ENCODE results near the gene KHSRP. TPM values are rescaled to one million over a fixed set of nuclear protein-coding genes. Genes with fewer than 3 reads are reported as not detected.
A peak's percentile ranks its signal among the peaks of the same experiment; 100 is the strongest.

KHSRP gene
- total RNA-seq, 3 donors from 2014 or later, result 513 to 596 (median 530) TPM

DNA sequence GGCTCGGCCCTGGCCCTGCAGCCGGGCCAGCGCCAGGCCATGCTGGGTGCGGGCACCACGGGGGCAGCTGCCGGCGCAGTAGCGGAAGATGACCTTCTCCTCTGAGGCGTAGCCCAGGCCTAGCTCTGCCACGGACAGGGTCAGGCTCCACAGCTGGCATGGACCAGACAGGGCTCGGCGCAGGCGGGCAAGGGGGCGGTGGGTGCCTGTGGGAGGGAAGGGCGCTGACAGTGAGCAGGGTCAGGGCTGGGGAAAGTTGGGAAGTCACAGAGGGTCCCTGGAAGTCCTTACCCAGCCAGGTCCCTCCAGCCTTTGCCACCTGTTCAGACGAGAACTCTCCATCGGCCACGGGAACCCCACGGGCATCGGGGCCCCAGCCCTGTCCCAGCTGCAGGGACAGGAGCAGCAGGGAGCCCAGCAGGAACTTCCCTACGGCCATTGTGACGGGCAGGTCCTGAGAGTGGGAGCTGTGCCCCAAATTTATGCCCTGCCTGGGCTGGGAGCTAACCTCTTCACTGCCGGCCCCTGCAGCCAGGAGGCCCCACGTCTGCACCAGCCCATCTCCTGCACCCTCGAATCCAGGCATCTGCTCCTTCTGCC, 49.1 kb downstream of the KHSRP start, which contains the start of gene PSPN:
Gene PSPN (minus strand): TSS at position 523 of the 600 bp plus-strand sequence. CDS start 84 bp downstream, at position 439.
- ATAC-seq (no peak), DNase-seq (no peak)
- H3K36me3 Mint-ChIP-seq (ENCODE audit: insufficient read depth), result peaks cover 10% of the 10 kb centered on the region
- no peaks in the 10 kb centered on the region for H3K27me3 Mint-ChIP-seq (ENCODE audit: low read depth)
- peaks cover 8% of the 10 kb centered on the region for H3K4me1 Mint-ChIP-seq (ENCODE audit: low read depth)
- H3K4me3 Mint-ChIP-seq, result no peak within 1 kb of the TSS
- no peaks in the 10 kb centered on the region for H3K9me3 Mint-ChIP-seq

DNA sequence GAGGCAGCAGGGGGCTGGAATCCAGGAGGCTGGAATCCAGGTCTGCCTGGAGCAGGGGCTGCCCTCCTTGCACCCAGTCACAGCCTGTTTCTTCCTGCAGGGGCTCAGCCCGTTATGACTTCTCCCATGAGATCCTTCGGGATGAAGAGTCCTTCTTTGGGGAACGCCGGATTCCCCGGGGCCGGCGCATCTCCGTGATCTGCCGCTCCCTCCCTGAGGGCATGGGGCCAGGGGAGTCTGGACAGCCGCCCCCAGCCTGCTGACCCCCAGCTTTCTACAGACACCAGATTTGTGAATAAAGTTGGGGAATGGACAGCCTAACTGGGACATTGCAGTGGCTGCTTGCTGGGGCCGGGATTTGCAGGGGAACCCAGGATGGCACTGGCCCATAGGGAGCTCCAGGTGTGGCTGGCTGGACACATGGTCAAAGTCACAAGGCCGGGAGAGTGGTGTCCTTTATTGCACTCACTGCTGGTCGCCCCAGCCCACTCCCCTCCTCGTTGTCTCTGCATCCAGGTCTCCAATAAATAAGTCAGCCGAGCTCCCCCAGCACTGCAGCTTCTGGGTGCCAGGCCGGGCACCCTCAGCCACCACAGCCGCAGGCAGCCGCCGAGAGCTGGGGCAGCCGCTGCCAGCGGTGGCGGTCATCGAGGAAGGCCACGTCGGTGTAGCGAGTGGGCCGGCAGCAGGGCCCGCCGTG, 49.8 kb downstream of the KHSRP start:
- peaks cover 5% of the 10 kb centered on the region for H3K36me3 Mint-ChIP-seq (ENCODE audit: insufficient read depth)

DNA sequence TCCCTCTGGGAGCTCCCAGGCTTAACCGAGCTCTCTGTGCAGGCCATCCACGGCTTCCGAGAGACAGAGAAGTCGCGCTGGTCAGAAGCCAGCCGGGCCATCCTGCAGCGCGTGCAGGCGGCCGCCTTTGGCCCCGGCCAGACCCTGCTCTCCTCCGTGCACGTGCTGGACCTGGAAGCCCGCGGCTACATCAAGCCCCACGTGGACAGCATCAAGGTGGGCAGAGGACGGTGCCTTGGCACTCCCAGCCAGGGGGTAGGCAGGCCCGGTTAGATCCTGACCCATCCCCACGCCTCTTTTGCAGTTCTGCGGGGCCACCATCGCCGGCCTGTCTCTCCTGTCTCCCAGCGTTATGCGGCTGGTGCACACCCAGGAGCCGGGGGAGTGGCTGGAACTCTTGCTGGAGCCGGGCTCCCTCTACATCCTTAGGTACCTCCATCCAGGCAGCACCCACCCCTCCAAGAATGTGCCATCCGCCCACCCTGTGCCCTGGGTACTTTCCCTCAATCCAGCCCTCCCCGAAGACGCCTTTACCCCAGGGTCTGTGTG, 50.4 kb downstream of the KHSRP start:
- Mint-ChIP-seq H3K4me3 (no peak overlapping the region), H3K36me3 (ENCODE audit: insufficient read depth) (peaks cover 5% of the 10 kb centered on the region), H3K9me3 (no peaks in the 10 kb centered on the region), H3K27me3 (ENCODE audit: low read depth) (no peaks in the 10 kb centered on the region), H3K4me1 (ENCODE audit: low read depth) (peaks cover 10% of the 10 kb centered on the region)
- no peak for DNase-seq
- no peak for ATAC-seq

More for the DNA sequence above, 49.8 kb downstream of the KHSRP start:
- ATAC-seq, result no peak
- no peaks in the 10 kb centered on the region for H3K9me3 Mint-ChIP-seq
- DNase-seq, result no peak
- peaks cover 8% of the 10 kb centered on the region for H3K4me1 Mint-ChIP-seq (ENCODE audit: low read depth)
- H3K4me3 Mint-ChIP-seq, result no peak overlapping the region
- no peaks in the 10 kb centered on the region for H3K27me3 Mint-ChIP-seq (ENCODE audit: low read depth)

DNA sequence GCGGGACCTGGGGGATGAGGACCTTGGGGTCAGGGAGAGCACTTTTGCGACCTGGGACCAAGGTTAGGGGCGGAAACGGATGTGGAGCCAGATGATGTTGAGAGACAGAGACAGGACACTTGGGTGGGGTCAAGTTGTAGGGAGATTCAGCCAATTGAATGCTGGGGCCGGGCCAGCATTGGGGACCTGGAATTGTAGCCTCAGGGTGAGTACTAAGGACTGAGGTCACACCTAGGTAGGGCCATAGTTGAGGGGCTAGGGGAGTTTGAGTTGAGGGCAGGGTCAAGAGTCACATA, 50.9 kb downstream of the KHSRP start:
- DNase-seq (no peak), ATAC-seq (no peak)
- H3K4me1 Mint-ChIP-seq (ENCODE audit: low read depth), result peaks cover 10% of the 10 kb centered on the region

DNA sequence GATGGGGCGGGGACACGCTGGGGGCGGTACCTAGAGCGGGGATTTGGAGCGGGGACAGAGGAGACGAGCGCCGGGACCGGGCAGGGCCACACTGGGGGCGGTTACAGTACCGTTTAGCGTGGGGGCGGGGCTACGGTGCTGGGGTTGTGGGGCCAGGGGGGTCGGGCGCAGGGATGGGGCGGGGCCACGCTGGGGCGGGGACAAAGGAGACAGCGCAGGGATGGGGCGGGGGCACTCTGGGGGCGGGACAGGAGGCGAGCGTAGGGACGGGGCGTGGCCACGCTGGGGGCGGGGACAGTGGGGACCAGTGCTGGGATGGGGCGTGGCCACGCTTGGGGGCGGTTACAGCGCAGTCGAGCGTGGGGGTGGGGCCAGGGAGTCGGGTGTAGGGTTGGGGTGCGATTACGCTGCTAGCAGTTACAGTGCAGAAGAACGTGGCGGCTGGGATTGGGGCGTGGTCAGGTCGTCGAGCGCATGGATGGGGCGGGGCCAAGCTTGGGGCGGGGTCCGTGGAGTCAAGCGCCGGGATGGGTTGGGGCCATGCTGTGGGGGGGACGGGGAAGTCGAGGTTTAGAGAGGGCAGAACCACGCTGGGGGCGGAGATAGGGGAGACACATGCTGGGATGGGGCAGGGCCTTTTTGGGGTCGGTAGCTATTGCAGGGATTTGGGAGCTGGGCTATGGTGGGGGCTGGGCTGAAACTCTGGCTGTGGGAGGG, 51.4 kb downstream of the KHSRP start:
- H3K4me3 Mint-ChIP-seq, result peak overlapping the region; percentile 86
- peaks cover 10% of the 10 kb centered on the region for H3K4me1 Mint-ChIP-seq (ENCODE audit: low read depth)
- H3K9me3 Mint-ChIP-seq, result no peaks in the 10 kb centered on the region
- peaks cover 8% of the 10 kb centered on the region for H3K36me3 Mint-ChIP-seq (ENCODE audit: insufficient read depth)
- ATAC-seq (peak; percentile 69 to 74), DNase-seq (peak; percentile 99)
- no peaks in the 10 kb centered on the region for H3K27me3 Mint-ChIP-seq (ENCODE audit: low read depth)

More for the DNA sequence above, 50.9 kb downstream of the KHSRP start:
- peaks cover 9% of the 10 kb centered on the region for H3K36me3 Mint-ChIP-seq (ENCODE audit: insufficient read depth)
- H3K4me3 Mint-ChIP-seq, result peak overlapping the region; percentile 86
- H3K27me3 Mint-ChIP-seq (ENCODE audit: low read depth), result no peaks in the 10 kb centered on the region
- H3K9me3 Mint-ChIP-seq, result no peaks in the 10 kb centered on the region

DNA sequence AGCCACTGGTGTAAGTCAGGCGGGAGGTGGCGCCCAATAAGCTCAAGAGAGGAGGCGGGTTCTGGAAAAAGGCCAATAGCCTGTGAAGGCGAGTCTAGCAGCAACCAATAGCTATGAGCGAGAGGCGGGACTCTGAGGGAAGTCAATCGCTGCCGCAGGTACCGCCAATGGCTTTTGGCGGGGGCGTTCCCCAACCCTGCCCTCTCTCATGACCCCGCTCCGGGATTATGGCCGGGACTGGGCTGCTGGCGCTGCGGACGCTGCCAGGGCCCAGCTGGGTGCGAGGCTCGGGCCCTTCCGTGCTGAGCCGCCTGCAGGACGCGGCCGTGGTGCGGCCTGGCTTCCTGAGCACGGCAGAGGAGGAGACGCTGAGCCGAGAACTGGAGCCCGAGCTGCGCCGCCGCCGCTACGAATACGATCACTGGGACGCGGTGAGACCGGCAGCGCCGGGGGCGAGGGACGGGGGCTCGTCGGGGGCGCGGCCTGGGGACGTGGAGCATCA, 52.0 kb downstream of the KHSRP start, which contains the start of gene ALKBH7:
Gene ALKBH7 (plus strand): TSS at position 201 of the 502 bp plus-strand sequence. CDS start 27 bp downstream, at position 228.
- no peaks in the 10 kb centered on the region for H3K9me3 Mint-ChIP-seq
- peak; percentile 83 to 84 for ATAC-seq

DNA sequence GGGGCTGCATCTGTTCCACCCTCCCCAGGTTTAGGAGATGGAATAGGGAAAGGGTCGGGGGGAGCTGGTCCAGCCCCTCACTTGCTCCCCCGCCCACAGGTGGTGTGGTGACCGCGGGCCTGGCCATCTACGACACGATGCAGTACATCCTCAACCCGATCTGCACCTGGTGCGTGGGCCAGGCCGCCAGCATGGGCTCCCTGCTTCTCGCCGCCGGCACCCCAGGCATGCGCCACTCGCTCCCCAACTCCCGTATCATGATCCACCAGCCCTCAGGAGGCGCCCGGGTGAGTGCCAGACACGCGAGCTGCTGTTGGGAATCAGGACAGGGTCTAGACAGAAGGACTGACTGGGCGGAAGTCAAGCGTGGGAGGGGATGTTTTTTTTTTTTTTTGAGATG, 60.3 kb downstream of the KHSRP start:
- DNase-seq, result no peak
- Mint-ChIP-seq H3K27me3 (ENCODE audit: low read depth) (no peaks in the 10 kb centered on the region), H3K9me3 (no peaks in the 10 kb centered on the region), H3K36me3 (ENCODE audit: insufficient read depth) (peaks cover 16% of the 10 kb centered on the region), H3K4me1 (ENCODE audit: low read depth) (peaks cover 18% of the 10 kb centered on the region), H3K4me3 (no peak overlapping the region)
- no peak for ATAC-seq

More for the DNA sequence above, 52.0 kb downstream of the KHSRP start, which contains the start of gene ALKBH7:
- Mint-ChIP-seq H3K36me3 (ENCODE audit: insufficient read depth) (peaks cover 12% of the 10 kb centered on the region), H3K4me1 (ENCODE audit: low read depth) (peaks cover 10% of the 10 kb centered on the region), H3K4me3 (peak within 1 kb of the TSS; percentile 86), H3K27me3 (ENCODE audit: low read depth) (no peaks in the 10 kb centered on the region)
- peak; percentile 92 for DNase-seq

Other genes starting within 250 kb of the KHSRP start
- gene MLLT1, start 144.8 kb downstream of the KHSRP start, total RNA-seq, result 100 to 1,000 TPM; 105 to 118 (median 109) TPM
- under 1 TPM; 0.13 to 0.22 (median 0.15) TPM for gene ACER1, start 91.2 kb downstream of the KHSRP start, total RNA-seq
- gene CLPP, start 63.3 kb downstream of the KHSRP start, total RNA-seq, result 100 to 1,000 TPM; 228 to 249 (median 237) TPM
- gene ALKBH7, start 52.0 kb downstream of the KHSRP start, total RNA-seq, result 10 to 100 TPM; 28.8 to 37.7 (median 36.3) TPM
- gene PSPN, start 48.9 kb downstream of the KHSRP start, total RNA-seq, result 1 to 10 TPM; 1.4 to 1.9 (median 1.4) TPM
- gene GTF2F1, start 31.6 kb downstream of the KHSRP start, total RNA-seq, result 10 to 100 TPM; 68.6 to 77.9 (median 75.1) TPM
- not detected for gene SLC25A41, start 9.0 kb upstream of the KHSRP start, total RNA-seq
- 10 to 100 TPM; 10.5 to 12.4 (median 11.9) TPM for gene SLC25A23, start 35.0 kb upstream of the KHSRP start, total RNA-seq
- 1 to 10 TPM; 1.6 to 1.8 (median 1.8) TPM for gene CRB3, start 39.5 kb upstream of the KHSRP start, total RNA-seq
- gene DENND1C, start 57.0 kb upstream of the KHSRP start, total RNA-seq, result 10 to 100 TPM; 50.9 to 59.1 (median 55.8) TPM
- 1 to 10 TPM; 4.8 to 9.2 (median 7.8) TPM for gene TUBB4A, start 77.5 kb upstream of the KHSRP start, total RNA-seq
- gene TNFSF9, start 106.2 kb upstream of the KHSRP start, total RNA-seq, result 1 to 10 TPM; 3.5 to 7.4 (median 3.8) TPM
- gene CD70, start 166.3 kb upstream of the KHSRP start, total RNA-seq, result 10 to 100 TPM in 1 of 3 donors, 1 to 10 TPM in 2; 4.6 to 13.6 (median 6.6) TPM
- gene TNFSF14, start 245.3 kb upstream of the KHSRP start, total RNA-seq, result 100 to 1,000 TPM; 244 to 279 (median 255) TPM

All from activated T-cell treated with anti-CD3 and anti-CD28 coated beads, Interleukin-2, amount 50 U/mL, for 4 hours (primary cell).